IMR-90 (cell line): Measurements from ENCODE around the gene IDI2. TPM values are rescaled to one million over a fixed set of nuclear protein-coding genes. Genes with fewer than 3 reads are reported as not detected.
A peak's percentile ranks its signal among the peaks of the same experiment; 100 is the strongest.

ENCODE experiments used
- ATAC-seq: fragments of 200-7000 bp; cut with Tn5 transposase; 2 replicates; pipeline ENCODE4 v1.9.1; 2020; ENCODE audit warnings: low read depth, mild to moderate bottlenecking, moderate library complexity
- BruUV-seq: library from RNA; stranded (reverse); fragments of 400-500 nt; replicated peaks from 2 replicates; lab custom pipeline; 2021; lab: Mats Ljungman, UMichigan
- CTCF ChIA-PET: fragments of 300-600 bp; formaldehyde crosslinking; extraction: SDS; loops from one replicate; lab custom pipeline; 2021; ENCODE audit warnings: antibody characterized with exemption; lab: Yijun Ruan, JAX
- POLR2A ChIA-PET: fragments of 300-600 bp; sonication (Branson Sonifier 250); formaldehyde crosslinking; loops from one replicate; lab custom pipeline; 2022; ENCODE audit warnings: antibody characterized with exemption; ENCODE audit not compliant: unreplicated experiment; lab: Charles Lee
- DNase-seq: peaks from one replicate; pipeline ENCODE4 v3.0.0; 2013
- H2AFZ ChIP-seq: replicated peaks from 2 replicates; pipeline ENCODE3; 2013; ENCODE audit warnings: low read length, mild to moderate bottlenecking; ENCODE audit not compliant: poor library complexity
- H2AK5ac ChIP-seq: 2 replicates; pipeline ENCODE4 v1.6.1; 2013; ENCODE audit warnings: low read depth, low read length, inconsistent platforms
- H2AK9ac ChIP-seq: replicated peaks from 2 replicates; pipeline ENCODE3; 2013; ENCODE audit warnings: mild to moderate bottlenecking, low read depth, low read length, moderate library complexity; ENCODE audit not compliant: poor library complexity
- H2BK120ac ChIP-seq: 2 replicates; pipeline ENCODE4 v1.6.1; 2013; ENCODE audit warnings: low read depth, low read length, inconsistent platforms
- H2BK15ac ChIP-seq: 3 replicates; pipeline ENCODE4 v1.6.1; 2013; ENCODE audit warnings: low read depth, low read length, inconsistent platforms
- H2BK20ac ChIP-seq: 2 replicates; pipeline ENCODE4 v1.6.1; 2013; ENCODE audit warnings: low read depth, mild to moderate bottlenecking, inconsistent platforms, low read length, moderate library complexity
- H2BK5ac ChIP-seq: 2 replicates; pipeline ENCODE4 v1.6.1; 2013; ENCODE audit warnings: mild to moderate bottlenecking, low read depth, low read length, inconsistent platforms; ENCODE audit not compliant: poor library complexity, severe bottlenecking
- H3K14ac ChIP-seq: replicated peaks from 2 replicates; pipeline ENCODE4 v1.6.1; 2013; ENCODE audit warnings: low read depth, low read length, inconsistent platforms
- H3K18ac ChIP-seq: 2 replicates; pipeline ENCODE4 v1.6.1; 2013; ENCODE audit warnings: low read depth, low read length, control low read depth
- H3K23ac ChIP-seq: 2 replicates; pipeline ENCODE4 v1.6.1; 2013; ENCODE audit warnings: low read depth, low read length, inconsistent platforms
- H3K27ac ChIP-seq: 2 replicates; pipeline ENCODE4 v1.5.1; 2013; ENCODE audit warnings: mild to moderate bottlenecking, control low read depth, low read length; ENCODE audit not compliant: insufficient read depth
- H3K27me3 ChIP-seq: 2 replicates; pipeline ENCODE4 v1.6.1; 2013; ENCODE audit warnings: low read length; ENCODE audit not compliant: control insufficient read depth, insufficient read depth
- H3K36me3 ChIP-seq: 2 replicates; pipeline ENCODE4 v1.6.1; 2013; ENCODE audit warnings: low read length, mixed read lengths; ENCODE audit not compliant: control insufficient read depth, insufficient read depth
- H3K4ac ChIP-seq: 2 replicates; pipeline ENCODE4 v1.6.1; 2013; ENCODE audit warnings: low read depth, low read length, inconsistent platforms
- H3K4me1 ChIP-seq: 2 replicates; pipeline ENCODE4 v1.6.1; 2013; ENCODE audit warnings: low read length, mixed read lengths; ENCODE audit not compliant: control insufficient read depth, insufficient read depth
- H3K4me2 ChIP-seq: 2 replicates; pipeline ENCODE4 v1.6.1; 2013; ENCODE audit warnings: low read depth, mild to moderate bottlenecking, control low read depth, low read length, moderate library complexity
- H3K4me3 ChIP-seq: 2 replicates; pipeline ENCODE4 v1.5.1; 2013; ENCODE audit warnings: low read depth, mild to moderate bottlenecking, control low read depth, low read length, moderate library complexity; ENCODE audit not compliant: insufficient read depth
- H3K56ac ChIP-seq: 2 replicates; pipeline ENCODE4 v1.6.1; 2013; ENCODE audit warnings: low read length, inconsistent platforms; ENCODE audit not compliant: insufficient read depth; ENCODE audit errors: extremely low read depth
- H3K79me1 ChIP-seq, 2 experiments: 2 replicates each; pipeline ENCODE4 v1.6.1; 2013; ENCODE audit warnings: low read length in 2 of 2, inconsistent platforms in 1 of 2, low read depth in 1 of 2
- H3K9ac ChIP-seq: 2 replicates; pipeline ENCODE4 v1.6.1; 2013; ENCODE audit warnings: low read depth, low read length, control low read depth
- H3K9me1 ChIP-seq: 2 replicates; pipeline ENCODE4 v1.6.1; 2013; ENCODE audit warnings: low read length, inconsistent platforms; ENCODE audit not compliant: insufficient read depth
- H3K9me3 ChIP-seq: 2 replicates; pipeline ENCODE4 v1.6.1; 2013; ENCODE audit warnings: low read length; ENCODE audit not compliant: control insufficient read depth, insufficient read depth
- H4K20me1 ChIP-seq: 2 replicates; pipeline ENCODE4 v1.6.1; 2013; ENCODE audit warnings: low read length, inconsistent platforms; ENCODE audit not compliant: insufficient read depth
- H4K5ac ChIP-seq: 2 replicates; pipeline ENCODE4 v1.6.1; 2013; ENCODE audit warnings: mild to moderate bottlenecking, low read depth, low read length, control low read depth
- H4K8ac ChIP-seq, 2 experiments: 2 replicates each; pipeline ENCODE4 v1.6.1; 2013; ENCODE audit warnings: low read depth in 2 of 2, low read length in 2 of 2, control low read depth in 1 of 2, inconsistent platforms in 1 of 2
- H4K91ac ChIP-seq: 2 replicates; pipeline ENCODE4 v1.6.1; 2013; ENCODE audit warnings: low read depth, low read length, inconsistent platforms; ENCODE audit not compliant: insufficient read depth
- BHLHE40 ChIP-seq: fragments of 150-350 bp; IDR thresholded peaks from 2 replicates; pipeline ENCODE4 v1.6.1; 2016; ENCODE audit warnings: mild to moderate bottlenecking, low read depth, low read length
- CEBPB ChIP-seq: IDR thresholded peaks from 2 replicates; pipeline ENCODE4 v1.6.1; 2012; ENCODE audit warnings: low read depth, low read length, improper control_type of control experiment
- CHD1 ChIP-seq: IDR thresholded peaks from 2 replicates; pipeline ENCODE4 v1.6.1; 2012; ENCODE audit warnings: low read depth, low read length, improper control_type of control experiment
- FOS ChIP-seq: fragments of 150-350 bp; IDR thresholded peaks from 2 replicates; pipeline ENCODE4 v1.6.1; 2016; ENCODE audit warnings: low read depth, low read length
- MAFK ChIP-seq: IDR thresholded peaks from 2 replicates; pipeline ENCODE4 v1.6.1; 2012; ENCODE audit warnings: low read depth, low read length, improper control_type of control experiment
- MAZ ChIP-seq: IDR thresholded peaks from 2 replicates; pipeline ENCODE4 v1.6.1; 2012; ENCODE audit warnings: low read depth, mild to moderate bottlenecking, low read length, improper control_type of control experiment, moderate library complexity, borderline replicate concordance
- MXI1 ChIP-seq: IDR thresholded peaks from 2 replicates; pipeline ENCODE4 v1.6.1; 2012; ENCODE audit warnings: low read depth, mild to moderate bottlenecking, low read length, moderate library complexity, borderline replicate concordance
- NFE2L2 ChIP-seq: fragments of 150-350 bp; IDR thresholded peaks from 2 replicates; pipeline ENCODE4 v1.6.1; 2016; ENCODE audit warnings: low read depth, mild to moderate bottlenecking, low read length
- POLR2A ChIP-seq: IDR thresholded peaks from 2 replicates; pipeline ENCODE4 v1.6.1; 2012; ENCODE audit warnings: mild to moderate bottlenecking, low read depth, low read length
- RAD21 ChIP-seq: IDR thresholded peaks from 2 replicates; pipeline ENCODE4 v1.6.1; 2012; ENCODE audit warnings: low read length, improper control_type of control experiment
- RCOR1 ChIP-seq: IDR thresholded peaks from 2 replicates; pipeline ENCODE4 v1.6.1; 2012; ENCODE audit warnings: mild to moderate bottlenecking, low read length, improper control_type of control experiment; ENCODE audit not compliant: insufficient replicate concordance
- RFX5 ChIP-seq: IDR thresholded peaks from 2 replicates; pipeline ENCODE4 v1.8.0; 2012; ENCODE audit warnings: low read depth, mild to moderate bottlenecking, low read length, moderate library complexity
- SMC3 ChIP-seq: fragments of 150-350 bp; IDR thresholded peaks from 2 replicates; pipeline ENCODE4 v1.6.1; 2016; ENCODE audit warnings: low read depth, mild to moderate bottlenecking, antibody characterized with exemption, low read length, moderate library complexity
- USF2 ChIP-seq: fragments of 150-350 bp; IDR thresholded peaks from 2 replicates; pipeline ENCODE4 v1.6.1; 2017; ENCODE audit warnings: mild to moderate bottlenecking, antibody characterized with exemption, low read length, low read depth
- whole genome bisulfite sequencing, 2 experiments: methylation state at CpG; one replicate each; pipeline versions ENCODE4 v1.1.5 to v1.1.7; 2013; ENCODE audit warnings: missing lambda C conversion rate in 2 of 2; ENCODE audit not compliant: insufficient read length in 1 of 2; ENCODE audit errors: extremely low coverage in 2 of 2; 5-methylcytosine and 5-hydroxymethylcytosine counted together
- dilution Hi-C: fragments of 300-500 bp; cut with HindIII; formaldehyde crosslinking; loops from one replicate; pipeline ENCODE4 v1.14.3; 2018; ENCODE audit warnings: low sequenced_read_pairs; ENCODE audit not compliant: unreplicated experiment
- in situ Hi-C: fragments of 300-500 bp; cut with MboI; formaldehyde crosslinking; loops from 3 replicates; pipeline ENCODE4 v1.14.3; 2019; ENCODE audit warnings: low sequenced_read_pairs, inconsistent platforms, mixed read lengths
- intact Hi-C: fragments of 100-400 bp; cut with micrococcal nuclease; formaldehyde crosslinking; loops from 2 replicates; pipeline ENCODE4 v1.10.0; 2022
- polyA plus RNA-seq, 3 experiments: library from polyadenylated mRNA; depleted of rRNA; stranded (reverse); fragments of >200 nt; gene quantifications; 2 replicates each; pipeline ENCODE4 v1.2.3, GENCODE V29; 2012; ENCODE audit warnings: low replicate concordance in 1 of 3
- total RNA-seq: library from RNA; depleted of rRNA; stranded (reverse); fragments of >200 nt; gene quantifications from 2 replicates; pipeline ENCODE4 v1.2.3, GENCODE V29; 2012
- TF ChIP-seq, protein P1 (sequence below): fragments of 150-350 bp; IDR thresholded peaks from 2 replicates; pipeline ENCODE4 v1.6.1; 2016; ENCODE audit warnings: low read depth, mild to moderate bottlenecking, low read length, moderate library complexity, borderline replicate concordance
- TF ChIP-seq, protein P2 (sequence below): conservative IDR thresholded peaks from 2 replicates; pipeline ENCODE4 v1.5.1; 2012; ENCODE audit warnings: mild to moderate bottlenecking, low read depth, low read length, improper control_type of control experiment

The IDI2 gene
- total and polyA plus RNA-seq, 2 of the 4 experiments (the other 2 are of a cell fraction), result not detected

DNA sequence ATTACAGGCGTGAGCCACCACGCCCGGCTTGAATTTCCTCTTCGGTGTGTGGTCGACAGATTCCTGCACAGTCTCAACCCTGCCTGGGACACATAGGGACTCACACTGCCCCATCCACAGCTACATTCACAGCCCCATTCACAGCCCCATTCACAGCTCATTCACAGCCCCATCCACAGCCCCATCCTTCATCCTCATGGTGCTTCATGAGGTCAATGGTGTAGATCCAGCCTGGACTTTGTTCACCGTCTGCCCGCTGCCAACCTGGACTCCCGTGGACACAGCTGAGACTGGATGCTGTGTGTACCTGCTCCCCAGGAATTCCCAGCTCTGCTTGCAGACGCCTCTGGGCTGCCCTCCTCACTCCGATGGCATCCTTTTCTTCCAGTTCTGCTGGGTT, 5.2 kb downstream of the IDI2 start:
- Histone ChIP-seq H3K36me3 (peaks cover 34% of the 10 kb centered on the region), H2AK9ac (no peak overlapping the region), H4K8ac (no peak overlapping the region), H3K23ac (no peak overlapping the region), H4K5ac (no peak overlapping the region), H3K27ac (no peak overlapping the region), H3K79me1 (peaks cover 7 to 10% of the 10 kb centered on the region in 2 experiments; a peak in 1 of 4 replicates), H4K20me1 (peaks cover 3% of the 10 kb centered on the region; the same call in 1 of the 2 replicates), H3K27me3 (no peaks in the 10 kb centered on the region), H3K4me3 (no peak overlapping the region), H3K4me1 (no peaks in the 10 kb centered on the region), H2BK5ac (no peak overlapping the region), H2AK5ac (no peak overlapping the region), H2AFZ (no peak overlapping the region), H2BK120ac (no peak overlapping the region), H3K4me2 (no peak overlapping the region), H3K9me1 (no peaks in the 10 kb centered on the region), H2BK20ac (no peak overlapping the region), H4K91ac (no peak overlapping the region), H3K14ac (no peak overlapping the region), H3K18ac (no peak overlapping the region), H3K9ac (no peak overlapping the region), H2BK15ac (no peak overlapping the region), H3K9me3 (no peaks in the 10 kb centered on the region), H3K56ac (no peak overlapping the region), H3K4ac (no peak overlapping the region)
- dilution Hi-C loops, result no loop called here
- in situ Hi-C loops, result no loop called here
- WGBS, 2 experiments, result 95% methylated on average over 8 of the region's 10 CpGs; no CpG with 5 or more reads in 1 of the 2 experiments
- POLR2A ChIA-PET, result no interaction called here
- no TSS peak for BruUV-seq
- CTCF ChIA-PET, result interaction anchor here (0.9 kb wide), 1 partner anchor 12 kb away, joined by 3 read pairs; no protein-coding TSS in a partner anchor
- ATAC-seq, result peak; percentile 36; the same call in 1 of the 2 replicates
- TF ChIP-seq CHD1 (no peak), MXI1 (no peak), NFE2L2 (no peak), MAFK (no peak), SMC3 (no peak), BHLHE40 (no peak), POLR2A (no peak), RAD21 (no peak), RFX5 (no peak), CEBPB (no peak), RCOR1 (no peak), MAZ (no peak), USF2 (no peak), FOS (no peak)
- TF ChIP-seq, protein P1, sequence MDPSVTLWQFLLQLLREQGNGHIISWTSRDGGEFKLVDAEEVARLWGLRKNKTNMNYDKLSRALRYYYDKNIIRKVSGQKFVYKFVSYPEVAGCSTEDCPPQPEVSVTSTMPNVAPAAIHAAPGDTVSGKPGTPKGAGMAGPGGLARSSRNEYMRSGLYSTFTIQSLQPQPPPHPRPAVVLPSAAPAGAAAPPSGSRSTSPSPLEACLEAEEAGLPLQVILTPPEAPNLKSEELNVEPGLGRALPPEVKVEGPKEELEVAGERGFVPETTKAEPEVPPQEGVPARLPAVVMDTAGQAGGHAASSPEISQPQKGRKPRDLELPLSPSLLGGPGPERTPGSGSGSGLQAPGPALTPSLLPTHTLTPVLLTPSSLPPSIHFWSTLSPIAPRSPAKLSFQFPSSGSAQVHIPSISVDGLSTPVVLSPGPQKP, result no peak
- TF ChIP-seq, protein P2, sequence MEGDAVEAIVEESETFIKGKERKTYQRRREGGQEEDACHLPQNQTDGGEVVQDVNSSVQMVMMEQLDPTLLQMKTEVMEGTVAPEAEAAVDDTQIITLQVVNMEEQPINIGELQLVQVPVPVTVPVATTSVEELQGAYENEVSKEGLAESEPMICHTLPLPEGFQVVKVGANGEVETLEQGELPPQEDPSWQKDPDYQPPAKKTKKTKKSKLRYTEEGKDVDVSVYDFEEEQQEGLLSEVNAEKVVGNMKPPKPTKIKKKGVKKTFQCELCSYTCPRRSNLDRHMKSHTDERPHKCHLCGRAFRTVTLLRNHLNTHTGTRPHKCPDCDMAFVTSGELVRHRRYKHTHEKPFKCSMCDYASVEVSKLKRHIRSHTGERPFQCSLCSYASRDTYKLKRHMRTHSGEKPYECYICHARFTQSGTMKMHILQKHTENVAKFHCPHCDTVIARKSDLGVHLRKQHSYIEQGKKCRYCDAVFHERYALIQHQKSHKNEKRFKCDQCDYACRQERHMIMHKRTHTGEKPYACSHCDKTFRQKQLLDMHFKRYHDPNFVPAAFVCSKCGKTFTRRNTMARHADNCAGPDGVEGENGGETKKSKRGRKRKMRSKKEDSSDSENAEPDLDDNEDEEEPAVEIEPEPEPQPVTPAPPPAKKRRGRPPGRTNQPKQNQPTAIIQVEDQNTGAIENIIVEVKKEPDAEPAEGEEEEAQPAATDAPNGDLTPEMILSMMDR, result no peak
- no peak for DNase-seq
- intact Hi-C loops, result no loop called here
